ENCODE data around the gene AUTS2.

Gene AUTS2

DNA sequence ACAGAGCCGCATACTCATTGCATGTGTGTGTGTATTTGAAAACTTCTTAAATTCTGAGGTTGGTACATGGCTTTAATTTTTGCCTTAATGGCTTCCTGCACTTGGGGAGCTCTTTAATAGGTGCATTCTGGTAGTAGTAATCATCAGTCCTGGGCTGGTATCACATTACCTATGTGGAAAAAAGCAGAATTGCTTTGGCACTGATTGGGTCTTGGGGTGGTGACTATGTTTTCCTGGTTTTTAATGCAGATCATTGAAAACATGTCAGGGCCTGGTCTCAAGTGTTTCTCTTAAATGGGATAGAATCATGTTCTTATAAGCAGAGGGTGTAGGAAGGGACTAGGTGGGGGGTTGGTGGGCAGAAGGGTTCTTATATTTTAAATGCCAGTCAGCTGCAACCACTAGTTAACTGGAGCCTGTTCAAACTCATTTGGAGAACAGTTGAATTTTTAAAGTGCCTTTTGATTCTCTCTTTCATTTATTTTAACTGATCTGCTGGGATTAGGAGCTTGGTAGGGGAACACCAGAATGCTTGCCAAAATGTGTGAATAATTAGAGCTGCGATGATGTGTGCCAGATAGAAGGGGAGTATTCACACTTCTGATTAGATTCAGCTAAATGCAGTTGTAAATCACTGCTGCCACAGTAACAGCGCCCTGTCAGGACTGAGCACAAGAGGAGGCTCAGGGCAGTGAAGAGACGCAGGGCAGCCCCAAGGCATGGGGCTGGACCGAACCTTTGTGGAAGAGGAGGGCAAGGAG, 900.1 kb downstream of the AUTS2 start:
- DNase-seq (ENCODE audit: low read depth), result no peak

DNA sequence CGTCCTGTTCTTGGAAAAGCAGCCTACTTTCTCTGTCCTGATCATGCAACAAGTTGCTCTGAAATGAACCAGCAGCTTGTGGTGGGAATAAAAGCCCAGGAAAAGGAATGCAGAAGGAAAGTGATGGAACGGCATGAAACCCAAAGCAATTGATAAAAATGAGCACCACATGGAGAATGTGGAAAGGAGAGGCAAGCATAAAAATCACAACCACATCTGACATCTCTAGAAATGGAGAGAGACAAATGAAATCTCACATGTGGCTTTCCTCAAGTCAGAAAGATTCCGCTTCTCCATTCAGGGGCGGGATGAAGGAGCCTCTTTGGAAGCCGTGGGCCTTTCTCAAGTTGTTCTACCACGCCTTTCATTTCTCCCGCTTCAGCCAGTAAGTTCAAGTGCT, 902.0 kb downstream of the AUTS2 start:
- DNase-seq (ENCODE audit: low read depth), result no peak

DNA sequence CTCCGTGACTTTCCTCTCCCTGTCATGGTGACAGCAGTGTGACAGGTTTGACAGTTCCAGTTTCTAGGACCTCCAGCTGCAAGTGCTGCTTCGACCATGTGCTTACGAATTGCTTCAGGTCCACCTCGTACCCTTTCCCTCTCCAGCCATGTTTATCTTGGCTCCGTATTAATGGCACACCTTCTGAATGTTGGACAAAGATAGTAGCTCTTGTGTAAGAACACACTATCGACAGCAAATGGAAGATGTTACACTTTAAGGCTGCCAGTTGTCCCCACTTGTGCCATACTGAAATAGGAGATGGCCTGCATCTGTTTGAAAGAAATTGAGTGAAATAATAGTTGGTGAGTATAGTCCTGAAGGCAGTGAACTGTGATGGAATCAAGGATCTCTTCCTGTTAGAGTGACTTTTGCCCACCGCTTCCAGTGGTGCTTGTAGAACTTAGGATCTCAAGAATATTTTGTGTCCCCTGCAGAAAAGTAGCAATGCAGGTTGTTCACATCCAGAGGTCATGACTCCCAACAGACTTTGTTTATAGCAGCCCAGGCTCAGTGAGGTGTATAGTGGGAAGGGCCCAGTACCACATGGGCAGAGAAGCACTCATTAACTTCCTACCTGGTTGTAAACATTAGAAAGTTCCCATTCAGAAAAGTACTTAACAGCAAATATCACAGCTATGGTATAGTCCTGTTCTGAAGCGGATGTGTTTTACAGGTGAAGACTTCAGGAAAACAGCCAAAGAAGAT, 904.0 kb downstream of the AUTS2 start:
- no peak for DNase-seq (ENCODE audit: low read depth)

DNA sequence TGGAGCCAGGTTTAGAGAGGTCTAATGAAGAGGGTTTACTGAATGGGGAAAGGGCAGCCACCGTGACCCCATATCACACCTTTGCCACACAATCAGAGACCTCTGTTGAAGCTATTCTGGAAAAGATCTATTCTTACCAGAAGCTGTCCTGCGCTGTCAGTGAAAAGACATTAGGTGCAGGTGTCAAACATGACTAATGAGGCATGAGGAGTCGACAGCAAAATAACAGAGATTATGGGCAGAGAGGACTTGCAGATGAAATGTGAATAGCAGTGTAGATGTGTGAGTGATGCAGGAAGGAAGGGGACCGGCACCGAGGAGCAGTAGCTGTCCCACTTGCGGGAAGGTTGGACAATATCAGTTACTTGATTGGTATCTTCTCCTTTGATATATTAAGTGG, 906.0 kb downstream of the AUTS2 start:
- no peak for DNase-seq (ENCODE audit: low read depth)

DNA sequence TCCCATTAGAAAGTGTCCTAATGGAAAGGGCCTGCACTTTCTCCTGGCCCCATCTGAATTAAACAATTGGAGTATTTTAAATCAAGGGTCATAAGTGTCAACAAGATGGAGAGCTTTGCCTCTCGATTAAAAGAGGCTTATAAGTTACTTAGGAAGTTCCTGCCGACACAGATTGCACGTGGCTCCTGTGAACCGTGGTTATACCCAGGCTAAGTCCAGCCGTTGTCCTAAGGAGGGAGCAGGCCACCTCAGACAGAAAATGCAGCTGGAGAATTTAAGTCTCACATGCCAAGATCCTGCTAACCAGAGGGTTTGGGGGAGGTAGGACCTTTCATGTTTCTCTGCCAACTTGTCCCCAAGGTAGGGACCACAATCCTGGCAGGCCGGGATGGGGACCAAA, 907.2 kb downstream of the AUTS2 start:
- DNase-seq (ENCODE audit: low read depth), result no peak

DNA sequence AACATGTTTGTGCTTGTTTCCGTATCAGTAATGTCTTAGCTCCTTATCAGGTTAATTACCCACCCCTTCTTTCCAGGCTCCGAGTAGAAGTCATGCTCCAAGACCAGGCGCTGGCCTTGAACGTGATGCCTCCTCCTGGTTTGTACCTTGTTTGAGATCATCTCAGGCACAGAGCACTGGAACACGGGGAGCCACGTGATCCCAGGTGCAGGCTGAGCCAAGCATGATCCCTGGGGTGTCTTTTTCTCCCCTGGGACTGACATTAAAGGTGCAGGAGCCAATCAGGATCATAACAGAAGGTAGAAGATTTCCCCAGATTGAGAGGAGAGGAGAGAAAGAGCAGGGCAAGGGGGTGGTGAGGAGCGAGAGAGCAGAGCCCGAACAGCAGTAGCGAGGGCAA, 907.6 kb downstream of the AUTS2 start:
- no peak for DNase-seq (ENCODE audit: low read depth)

DNA sequence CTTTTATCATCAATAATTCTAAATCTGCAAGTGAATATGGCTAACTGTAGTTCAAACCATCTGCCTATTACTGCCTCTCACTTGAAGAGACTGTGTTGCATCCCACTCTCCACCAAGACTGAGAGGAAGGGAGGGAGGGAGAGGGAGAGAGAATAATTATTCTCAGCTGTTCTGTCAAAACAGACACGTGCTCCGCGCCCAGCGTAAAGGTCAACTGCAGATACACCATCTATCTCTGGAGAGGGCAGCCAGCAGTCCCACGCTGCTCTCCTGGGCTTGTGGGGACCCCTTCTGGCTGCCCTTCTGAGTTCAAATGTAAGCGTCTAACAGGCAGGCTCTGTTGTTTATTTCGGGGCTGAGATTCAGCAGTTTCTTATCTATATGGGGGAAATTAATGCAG, 908.2 kb downstream of the AUTS2 start:
- DNase-seq (ENCODE audit: low read depth), result no peak

DNA sequence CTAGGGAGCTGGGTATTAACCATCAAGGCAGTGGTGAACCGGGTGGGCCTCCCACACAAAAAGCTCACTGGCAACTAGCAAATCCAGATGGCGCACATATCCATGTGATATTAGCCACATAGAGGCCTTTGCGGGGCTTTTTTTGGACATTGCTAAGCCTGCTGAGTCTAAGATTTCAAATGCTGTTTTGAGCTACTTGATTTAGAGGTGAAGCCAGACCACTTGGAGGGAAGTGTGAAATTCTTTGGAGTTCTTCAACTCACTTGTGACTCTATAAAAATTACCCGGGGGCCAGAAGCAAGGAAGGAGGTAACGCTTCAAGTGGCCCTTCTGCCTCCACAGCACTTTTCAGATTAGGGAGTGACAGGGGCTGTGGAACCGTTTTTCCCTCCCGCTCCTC, 913.9 kb downstream of the AUTS2 start:
- DNase-seq (ENCODE audit: low read depth), result no peak

DNA sequence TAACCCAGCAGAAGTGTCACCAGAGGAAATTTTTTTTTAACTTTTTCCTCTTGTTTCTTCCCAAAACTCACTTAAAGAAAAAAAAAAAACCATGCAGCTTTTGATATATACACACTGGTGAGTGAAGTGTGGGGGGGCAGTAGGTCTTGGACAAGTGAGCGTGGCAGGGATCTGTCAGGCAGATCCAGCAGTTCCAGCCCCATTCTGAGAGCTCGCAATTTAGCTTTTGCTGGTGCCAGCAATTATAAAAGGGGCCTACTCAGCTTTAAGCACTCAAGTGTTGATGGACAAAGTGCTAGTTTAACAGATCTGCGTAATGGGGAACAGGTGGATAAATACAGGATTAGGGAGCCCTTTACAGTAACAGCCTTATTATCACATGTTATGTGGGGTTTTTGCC, 914.5 kb downstream of the AUTS2 start:
- no peak for DNase-seq (ENCODE audit: low read depth)

DNA sequence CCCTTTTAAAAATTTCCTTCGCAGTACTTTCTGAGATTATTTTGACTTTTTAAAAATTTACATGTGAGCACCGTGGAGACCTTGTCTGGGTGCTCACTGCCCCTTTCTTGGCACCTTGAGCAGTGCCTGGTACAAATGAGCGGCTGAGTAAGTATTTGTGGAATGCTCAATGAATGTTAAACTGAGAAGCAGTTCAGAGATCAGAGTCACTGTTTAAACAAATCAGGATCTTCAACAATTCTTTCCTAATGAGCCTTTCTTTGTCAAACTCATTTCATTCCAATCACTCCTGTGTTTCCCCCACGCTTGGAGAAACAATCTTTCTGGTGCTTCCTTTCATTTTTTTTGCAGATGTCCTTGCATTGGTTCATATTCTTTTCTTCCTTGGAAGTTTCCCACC, 922.3 kb downstream of the AUTS2 start:
- no peak for DNase-seq (ENCODE audit: low read depth)

DNA sequence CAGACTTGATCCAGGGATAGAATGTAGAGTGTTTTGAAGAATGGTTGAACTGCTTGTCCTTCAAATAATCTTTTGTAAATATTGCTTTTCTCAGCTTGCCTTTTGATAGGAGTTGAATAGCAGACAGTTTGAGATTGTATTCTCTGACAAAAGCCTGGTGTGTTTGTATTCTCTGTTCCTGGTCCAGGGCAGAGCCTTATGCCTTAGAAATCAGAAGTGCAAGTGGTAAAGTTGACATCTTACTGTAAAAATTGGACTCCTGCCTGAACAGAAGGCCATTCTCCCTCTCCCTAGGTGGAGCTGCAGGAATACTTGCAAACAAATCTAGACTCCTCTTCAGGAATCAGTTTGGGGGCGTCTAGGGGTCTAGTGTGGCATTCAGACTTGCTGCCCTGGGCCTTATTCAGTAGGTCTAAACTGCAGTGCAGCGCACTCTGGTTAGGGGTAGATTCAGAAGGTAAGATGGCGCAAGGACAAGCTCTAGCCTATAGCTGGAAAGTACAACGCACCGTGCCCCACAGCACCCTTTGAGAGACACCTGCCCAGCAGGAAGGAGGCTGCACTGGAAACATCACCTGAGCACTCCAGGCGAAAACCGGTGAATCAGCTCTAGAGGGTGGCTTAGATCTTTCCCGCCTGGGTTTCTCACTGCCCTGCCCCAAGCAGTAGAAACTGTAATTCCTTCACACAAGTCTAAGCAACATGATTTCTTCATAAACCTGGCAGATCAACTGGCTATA, 925.1 kb downstream of the AUTS2 start:
- DNase-seq (ENCODE audit: low read depth), result no peak

DNA sequence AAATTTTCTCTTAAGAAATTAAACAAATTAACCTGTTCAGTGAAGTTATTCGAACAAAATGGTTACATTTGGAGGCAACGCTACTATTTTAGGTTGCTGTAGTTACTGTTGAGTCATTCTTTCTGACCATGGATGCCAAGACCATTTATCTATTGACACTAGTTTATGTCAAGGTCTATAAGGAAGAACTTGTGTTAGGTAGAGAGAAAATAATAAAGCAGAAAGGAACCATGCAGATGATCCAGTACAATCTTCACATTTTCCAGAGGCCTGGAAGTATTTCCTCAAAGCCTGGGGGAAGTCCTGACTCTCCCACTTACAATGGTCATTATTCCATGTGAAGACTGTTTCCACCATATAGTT, 925.7 kb downstream of the AUTS2 start:
- no peak for DNase-seq (ENCODE audit: low read depth)

DNA sequence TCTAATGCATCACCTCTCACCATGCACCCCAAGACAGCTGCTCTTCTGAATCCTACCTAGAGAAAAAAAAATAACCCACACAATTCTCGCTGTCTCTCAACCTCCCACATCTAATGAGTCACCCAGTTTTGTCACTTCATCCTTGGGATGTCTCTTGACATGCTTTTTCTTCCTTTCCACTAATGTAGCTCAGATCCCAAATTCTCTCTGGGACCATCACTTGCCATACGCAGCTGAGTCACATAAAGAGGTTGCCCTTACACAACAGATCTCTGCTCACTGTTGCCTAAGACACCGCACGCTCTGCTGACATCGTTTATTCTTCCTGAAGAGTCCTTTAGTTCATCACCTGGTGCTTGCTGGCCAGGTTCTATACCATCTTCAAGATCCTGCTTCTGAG, 927.7 kb downstream of the AUTS2 start:
- no peak for DNase-seq (ENCODE audit: low read depth)

DNA sequence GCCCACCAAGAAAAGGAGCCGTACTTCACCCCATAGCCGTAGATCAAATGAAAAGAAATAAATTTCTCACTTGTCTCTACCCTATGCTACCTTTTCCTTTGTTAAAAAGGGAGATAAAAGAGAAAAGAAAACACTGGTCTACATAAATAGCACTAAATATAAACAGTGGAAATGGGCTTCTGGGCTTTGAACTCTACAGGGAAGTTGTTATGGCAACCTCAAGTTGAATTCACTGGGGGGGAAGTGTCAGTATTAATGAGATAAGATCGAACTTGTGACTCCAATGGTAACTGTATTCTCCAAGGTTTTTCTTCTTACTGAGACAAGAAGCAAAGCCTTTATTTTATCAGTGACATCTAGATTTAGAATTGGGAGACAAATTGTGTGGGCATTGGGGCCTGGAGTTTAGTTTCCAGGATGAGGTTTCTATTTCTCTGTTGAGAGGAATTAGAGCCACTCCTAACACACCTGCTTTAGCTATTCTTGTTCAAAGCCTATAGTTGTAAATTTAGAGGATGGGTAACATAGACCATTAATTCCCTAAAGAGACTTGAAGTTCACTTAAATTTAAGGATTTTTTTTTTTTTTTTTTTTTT, 929.3 kb downstream of the AUTS2 start:
- no peak for DNase-seq (ENCODE audit: low read depth)

DNA sequence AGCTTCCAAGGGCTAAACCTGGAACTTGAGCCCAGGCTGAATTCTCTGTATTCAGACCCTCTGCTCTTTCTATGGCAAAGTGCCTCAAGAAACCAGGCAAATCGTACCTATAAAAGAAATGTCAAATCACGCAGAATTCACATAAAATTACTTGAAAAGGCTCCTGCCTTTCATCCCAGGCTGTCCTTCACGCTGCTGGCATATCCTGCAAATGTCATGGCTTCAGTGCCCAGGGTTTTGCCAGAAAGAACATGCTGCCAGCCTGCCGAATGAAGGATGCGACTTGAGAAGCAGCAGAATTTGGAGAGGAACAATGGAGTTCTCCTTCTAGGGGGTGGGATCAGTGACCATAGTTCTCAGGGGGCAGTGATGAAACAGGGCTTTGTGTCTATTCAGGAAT, 931.2 kb downstream of the AUTS2 start:
- DNase-seq (ENCODE audit: low read depth), result no peak

DNA sequence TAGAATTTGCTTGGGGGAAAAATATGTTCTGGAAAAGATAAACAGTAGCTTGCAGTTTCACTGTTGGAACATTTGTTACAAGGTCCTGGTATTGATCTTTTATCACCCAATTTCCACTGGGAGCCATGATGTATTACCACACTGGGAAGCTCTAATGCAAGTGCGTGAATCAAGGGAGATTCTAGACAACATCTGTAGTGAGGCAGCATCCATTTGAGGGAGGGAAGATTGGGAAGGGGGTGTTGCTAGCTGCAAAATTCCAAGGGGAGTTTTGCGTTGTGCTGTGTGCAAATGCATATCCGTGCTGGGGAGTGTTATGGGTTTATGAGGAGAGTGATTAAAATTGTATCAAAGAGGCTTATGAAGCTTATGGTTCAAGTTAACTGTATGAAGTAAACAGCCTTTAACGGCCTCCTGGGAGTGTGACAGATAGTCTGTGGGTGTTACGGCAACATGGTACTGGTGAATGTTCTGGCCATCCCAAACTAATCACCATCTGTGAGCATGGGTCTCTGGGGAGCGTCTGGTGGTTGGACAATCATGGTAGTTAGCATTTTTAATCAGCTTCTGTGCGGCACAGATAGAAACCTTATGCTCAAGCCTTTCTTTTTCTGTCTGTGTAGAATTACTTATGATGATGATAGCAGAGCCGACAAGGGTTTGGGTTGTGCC, 931.8 kb downstream of the AUTS2 start:
- DNase-seq (ENCODE audit: low read depth), result no peak

DNA sequence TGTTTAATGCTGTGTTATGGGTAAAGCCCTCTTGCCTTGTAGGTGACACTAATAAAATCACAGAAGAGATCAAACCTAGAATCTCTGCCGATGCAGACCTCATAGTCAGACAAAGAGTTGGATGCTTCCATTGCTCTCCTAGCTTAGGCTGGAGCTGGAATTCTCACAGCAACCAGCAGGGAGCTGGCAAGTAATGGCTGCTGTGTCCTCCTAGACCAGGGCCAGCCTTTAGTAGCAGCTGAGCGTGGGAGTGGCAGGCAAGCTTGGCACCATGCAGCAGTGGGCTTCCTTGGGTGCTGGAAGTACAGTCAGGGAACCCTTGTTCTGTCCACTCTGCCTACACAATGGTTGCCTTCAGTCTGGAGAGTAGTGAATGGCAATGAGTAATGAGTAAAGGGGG, 935.3 kb downstream of the AUTS2 start:
- no peak for DNase-seq (ENCODE audit: low read depth)

DNA sequence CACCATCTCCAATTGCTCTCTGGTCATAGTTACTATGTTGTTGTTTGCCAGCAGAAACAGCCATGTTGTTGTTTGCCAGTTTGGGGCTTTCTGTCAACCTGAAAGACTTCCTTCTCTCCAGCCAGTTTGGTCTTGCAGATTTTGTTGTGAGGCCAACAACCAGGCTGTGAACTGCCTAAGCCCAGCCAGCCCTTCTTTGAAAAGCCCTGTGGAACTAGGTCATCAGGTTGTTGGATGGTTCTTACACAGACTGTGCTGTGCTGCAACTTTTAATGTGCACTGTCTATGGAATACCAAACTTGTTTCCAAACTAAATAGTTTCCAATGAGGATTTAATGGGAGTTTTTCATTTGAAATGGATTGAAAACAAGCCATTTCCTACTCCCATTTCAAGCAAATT, 940.9 kb downstream of the AUTS2 start:
- no peak for DNase-seq (ENCODE audit: low read depth)

DNA sequence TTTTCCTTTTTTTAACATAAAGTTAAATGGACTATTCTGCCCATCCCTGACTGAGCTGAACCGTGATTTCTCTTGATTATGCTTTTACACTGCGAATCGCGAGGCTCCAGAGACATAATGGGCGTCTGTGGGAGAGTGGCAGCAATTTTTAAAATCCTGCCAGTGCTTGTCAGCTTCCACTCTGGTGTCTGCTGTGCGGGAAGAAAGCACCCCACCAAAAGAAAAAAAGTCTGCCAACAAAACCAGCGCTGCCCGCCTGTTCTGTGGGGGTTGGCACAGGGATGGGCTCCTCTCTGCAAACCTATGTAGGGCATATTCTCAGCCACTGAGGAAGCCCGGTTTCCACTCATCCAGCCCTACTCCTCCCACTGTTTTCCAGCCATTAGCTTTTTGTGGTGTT, 941.3 kb downstream of the AUTS2 start:
- no peak for DNase-seq (ENCODE audit: low read depth)

DNA sequence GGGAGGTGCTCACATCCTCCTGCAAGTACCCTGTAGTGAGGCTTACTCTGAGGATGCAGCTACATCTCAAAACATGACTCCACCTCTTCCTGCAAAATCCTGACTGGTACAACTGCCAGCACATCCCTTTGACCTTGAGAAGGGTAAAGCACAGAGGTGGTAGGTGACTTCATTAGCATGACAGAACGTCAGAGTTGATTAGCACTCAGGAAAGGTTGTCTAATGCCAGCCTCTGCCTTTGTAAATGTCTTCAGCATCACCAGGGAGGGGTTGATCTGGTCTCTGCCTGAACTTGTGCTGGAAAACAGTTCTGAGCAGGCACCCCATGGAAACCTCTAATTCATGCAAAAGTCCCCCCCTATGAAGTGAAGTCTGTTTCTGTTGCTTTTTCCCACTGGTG, 942.4 kb downstream of the AUTS2 start:
- no peak for DNase-seq (ENCODE audit: low read depth)

DNA sequence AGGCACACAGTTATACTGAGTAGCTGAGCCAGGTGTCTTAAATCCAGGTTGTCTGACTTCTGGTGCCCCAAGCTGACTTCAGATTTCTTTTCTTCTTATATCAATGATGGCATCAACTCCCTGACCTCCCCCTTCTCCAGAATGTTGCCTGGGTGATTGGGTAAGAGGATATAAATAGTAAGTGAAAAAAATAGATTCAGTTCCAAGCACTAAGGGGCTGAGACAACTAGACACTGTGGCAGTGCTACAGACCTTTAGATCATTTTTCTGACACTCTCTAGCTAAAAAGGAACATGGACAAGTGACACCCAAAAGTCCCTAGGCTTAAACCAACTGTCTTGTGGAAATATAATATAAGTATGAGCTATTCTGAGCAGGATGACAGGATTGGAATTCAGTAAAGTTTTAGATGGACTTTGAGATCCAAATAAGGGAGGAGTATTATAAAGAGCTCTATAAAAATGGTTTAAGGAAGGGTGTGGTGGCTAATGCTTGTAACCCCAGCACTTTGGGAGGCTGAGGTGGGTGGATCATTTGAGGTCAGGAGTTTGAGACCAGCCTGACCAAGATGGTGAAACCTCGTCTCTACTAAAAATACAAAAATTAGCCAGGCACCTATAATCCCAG, 944.6 kb downstream of the AUTS2 start:
- no peak for DNase-seq (ENCODE audit: low read depth)

DNA sequence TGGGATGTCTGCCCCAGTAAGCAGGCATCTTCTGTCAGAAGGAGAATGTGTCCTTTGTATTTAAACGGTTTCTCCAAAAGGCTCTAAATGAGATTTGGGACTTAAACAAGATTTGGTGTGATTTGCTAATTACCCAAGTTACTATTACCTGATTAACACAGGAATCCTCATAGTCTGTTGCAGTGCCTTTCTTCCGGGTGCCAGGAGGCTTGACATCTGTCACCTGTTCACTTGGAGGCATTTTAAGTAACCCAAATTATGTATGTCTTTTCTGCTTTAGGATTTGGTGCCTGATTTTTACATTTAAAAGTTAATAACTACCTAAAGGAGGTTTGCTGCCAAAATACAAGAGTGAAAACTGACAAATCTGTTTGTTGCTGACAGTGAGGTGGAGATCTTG, 945.7 kb downstream of the AUTS2 start:
- DNase-seq (ENCODE audit: low read depth), result no peak

Measured in amniotic epithelial cell (primary cell).